DMS79 (cell line): ENCODE measurements around the gene GPALPP1.
"Not testable (repeated sequence)": the region's sequence is repeated elsewhere in the genome, so short reads cannot be mapped to it uniquely, and the experiment has no call there.

Experiments used
- DNase-seq: peaks from one replicate; lab custom pipeline; 2025; lab: John Stamatoyannopoulos, UW

Gene GPALPP1

DNA sequence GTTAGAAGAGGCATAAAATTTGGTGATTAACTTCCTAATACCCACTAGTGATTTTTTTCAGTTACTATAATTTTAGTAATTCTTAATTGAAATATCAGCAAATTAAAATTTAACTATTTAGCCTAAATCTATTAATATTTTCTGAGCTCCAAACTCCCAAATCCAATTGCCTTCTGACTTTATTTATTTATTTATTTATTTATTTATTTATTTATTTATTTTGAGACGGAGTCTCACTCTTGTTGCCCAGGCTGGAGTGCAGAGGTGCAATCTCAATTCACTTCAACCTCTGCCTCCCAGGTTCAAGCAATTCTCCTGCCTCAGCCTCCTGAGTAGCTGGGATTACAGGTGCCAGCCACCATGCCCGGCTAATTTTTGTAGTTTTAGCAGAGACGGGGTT, 74.6 kb downstream of the GPALPP1 start:
- DNase-seq = not testable (repeated sequence)

GRCh38 chr13:45064889-45065288, 75.6 kb downstream of the GPALPP1 start:
- DNase-seq = no peak

DNA sequence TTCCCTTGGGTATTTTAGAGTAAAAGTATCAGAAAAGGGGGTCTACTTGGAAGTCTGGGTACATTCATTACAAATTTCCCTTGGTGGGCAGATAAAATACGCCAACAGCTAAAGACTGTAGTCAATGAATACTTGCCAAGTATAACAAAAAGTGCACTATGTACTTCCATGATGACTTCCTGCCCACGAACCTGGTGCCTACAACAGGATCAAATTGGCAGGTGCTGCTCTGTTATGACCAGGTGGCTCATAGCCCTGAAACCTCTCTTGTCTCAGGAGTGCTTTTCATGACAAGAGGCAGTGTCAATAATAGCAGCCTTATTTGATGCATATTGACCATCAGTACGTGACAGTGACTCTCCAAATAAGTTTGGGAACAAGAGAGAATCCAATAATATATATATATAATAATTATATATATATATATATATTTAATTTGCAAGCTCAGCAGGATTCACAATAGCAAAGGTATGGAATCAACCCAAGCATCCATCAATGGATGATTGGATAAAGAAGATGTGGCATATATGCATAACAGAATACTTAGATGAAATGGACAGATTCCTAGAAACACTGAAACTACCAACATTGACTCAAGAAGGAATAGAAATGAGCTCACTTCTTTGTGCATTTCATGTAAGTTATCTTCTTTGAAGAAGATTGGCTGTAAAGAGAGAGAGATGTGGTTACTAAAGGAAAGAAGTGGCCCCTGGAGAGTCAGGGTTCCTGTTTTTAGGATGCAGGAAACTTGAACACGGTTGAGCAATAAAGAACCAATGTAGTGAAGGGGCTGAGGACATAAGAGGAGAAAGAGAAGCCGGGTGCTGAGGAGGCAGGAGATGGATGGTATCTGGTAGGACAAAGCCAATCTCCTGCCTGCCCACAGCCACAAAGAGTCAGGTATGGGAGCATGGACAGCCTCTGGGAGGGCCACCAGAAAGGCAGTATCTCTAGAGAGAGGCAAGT, 79.0 kb downstream of the GPALPP1 start:
- DNase-seq = no peak

DNA sequence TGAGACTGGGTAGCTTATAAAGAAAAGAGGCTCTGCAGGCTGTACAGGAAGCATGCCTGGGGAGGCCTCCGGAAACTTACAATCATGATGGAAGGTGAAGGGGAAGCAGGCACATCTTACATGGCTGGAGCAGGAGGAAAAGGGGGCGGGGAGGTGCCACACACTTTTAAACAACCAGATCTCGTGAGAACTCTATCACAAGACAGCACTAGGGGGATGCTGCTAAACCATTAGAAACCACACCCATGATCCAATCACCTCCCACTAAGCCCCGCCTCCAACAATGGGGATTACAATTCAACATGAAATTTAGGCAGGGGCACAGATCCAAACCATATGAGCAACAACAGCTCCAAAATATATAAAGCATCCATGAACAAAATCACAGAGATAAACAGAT, 84.5 kb downstream of the GPALPP1 start:
- no peak for DNase-seq

GRCh38 chr13:45074721-45075120, 85.4 kb downstream of the GPALPP1 start:
- DNase-seq = no peak

- no peak for DNase-seq
Observed at GRCh38 chr13:45078003-45078402, 88.7 kb downstream of the GPALPP1 start.
